SK-N-SH (cell line): ENCODE results near the gene CDK14. TPM values are rescaled to one million over a fixed set of nuclear protein-coding genes. Genes with fewer than 3 reads are reported as not detected.

Source experiments
- CTCF ChIA-PET: fragments of 300-600, 350-600 bp; formaldehyde crosslinking; extraction: SDS; loops from one replicate; lab custom pipeline; 2021; lab: Yijun Ruan, JAX
- POLR2A ChIA-PET: fragments of 350-600 bp; sonication (Branson Sonifier 250); formaldehyde crosslinking; extraction: SDS; loops from one replicate; lab custom pipeline; 2020; ENCODE audit warnings: antibody characterized with exemption, inconsistent platforms; lab: Yijun Ruan, JAX
- DNase-seq: peaks from one replicate; pipeline ENCODE4 v3.0.0; 2012
- H2AFZ ChIP-seq: fragments of 200-600 bp; sonication (generic); 2 replicates; pipeline ENCODE4 v1.8.1; 2016; ENCODE audit warnings: antibody characterized with exemption, mild to moderate bottlenecking, low read depth
- H3F3A ChIP-seq: fragments of 200-600 bp; sonication (generic); replicated peaks from 2 replicates; pipeline ENCODE3; 2016; ENCODE audit warnings: antibody characterized with exemption, mild to moderate bottlenecking; ENCODE audit not compliant: insufficient read depth
- H3K27ac ChIP-seq, 2 experiments: fragments of 200-500 bp in 1 of 2; fragments of 200-600 bp in 1 of 2; sonication (Bioruptor generic) in 1 of 2; sonication (generic), shearing (Covaris generic) in 1 of 2; 2 replicates each; pipeline versions ENCODE4 v1.5.1 to v1.6.1; 2014 to 2016; ENCODE audit warnings: low read depth in 2 of 2, inconsistent platforms in 1 of 2, low read length in 1 of 2, mild to moderate bottlenecking in 1 of 2, mixed read lengths in 1 of 2
- H3K27me3 ChIP-seq: fragments of 200-600 bp; sonication (generic), shearing (Covaris generic); 2 replicates; pipeline ENCODE4 v1.6.1; 2016; ENCODE audit warnings: mixed run types; ENCODE audit not compliant: insufficient read depth
- H3K36me3 ChIP-seq, 2 experiments: fragments of 200-500 bp in 1 of 2; fragments of 200-600 bp in 1 of 2; sonication (Bioruptor generic) in 1 of 2; sonication (generic) in 1 of 2; replicated peaks in 1 of 2; 2 replicates each; pipeline versions ENCODE3 to v1.5.1; 2014 to 2016; ENCODE audit warnings: low read length in 1 of 2, mild to moderate bottlenecking in 1 of 2; ENCODE audit not compliant: insufficient read depth in 2 of 2, control insufficient read depth in 1 of 2
- H3K4me1 ChIP-seq, 2 experiments: fragments of 200-500 bp in 1 of 2; fragments of 200-600 bp in 1 of 2; sonication (Bioruptor generic) in 1 of 2; sonication (generic), shearing (Covaris generic) in 1 of 2; 2 replicates each; pipeline versions ENCODE4 v1.5.1 to v1.6.1; 2014 to 2016; ENCODE audit warnings: low read depth in 1 of 2, low read length in 1 of 2, mixed run types in 1 of 2; ENCODE audit not compliant: insufficient read depth in 2 of 2, control insufficient read depth in 1 of 2
- H3K4me2 ChIP-seq: fragments of 200-600 bp; sonication (generic), shearing (Covaris generic); 2 replicates; pipeline ENCODE4 v1.6.1; 2017; ENCODE audit warnings: mixed run types
- H3K4me3 ChIP-seq, 2 experiments: fragments of 200-500 bp in 1 of 2; fragments of 200-600 bp in 1 of 2; sonication (Bioruptor generic) in 1 of 2; sonication (generic), shearing (Covaris generic) in 1 of 2; 2 replicates each; pipeline versions ENCODE4 v1.5.1 to v1.8.1; 2014 to 2016; ENCODE audit warnings: low read depth in 2 of 2, inconsistent platforms in 1 of 2, low read length in 1 of 2, mild to moderate bottlenecking in 1 of 2, mixed read lengths in 1 of 2, moderate library complexity in 1 of 2
- H3K79me2 ChIP-seq: fragments of 200-600 bp; sonication (generic); 2 replicates; pipeline ENCODE4 v1.8.1; 2017; ENCODE audit warnings: mild to moderate bottlenecking; ENCODE audit not compliant: insufficient read depth
- H3K9ac ChIP-seq: fragments of 200-600 bp; sonication (generic); 2 replicates; pipeline ENCODE4 v1.6.1; 2017; ENCODE audit warnings: mixed run types
- H3K9me2 ChIP-seq: fragments of 200-600 bp; sonication (generic); 2 replicates; pipeline ENCODE4 v1.6.1; 2017; ENCODE audit warnings: mixed run types
- H3K9me3 ChIP-seq: fragments of 200-600 bp; sonication (generic); 2 replicates; pipeline ENCODE4 v1.6.1; 2017; ENCODE audit warnings: mixed run types, mild to moderate bottlenecking, moderate library complexity
- H4K20me1 ChIP-seq: fragments of 200-600 bp; sonication (generic); 2 replicates; pipeline ENCODE4 v1.6.1; 2017; ENCODE audit warnings: mild to moderate bottlenecking, mixed run types; ENCODE audit not compliant: insufficient read depth
- CHD2 ChIP-seq: fragments of 150-350 bp; IDR thresholded peaks from 2 replicates; pipeline ENCODE4 v1.6.1; 2018; ENCODE audit warnings: low read length; ENCODE audit not compliant: partially characterized antibody
- ELF1 ChIP-seq: IDR thresholded peaks from 2 replicates; pipeline ENCODE4 v1.4.0; 2012
- EP300 ChIP-seq, 2 experiments: IDR thresholded peaks; 2 replicates each; pipeline versions ENCODE4 v1.4.0 to v1.6.1; 2012; ENCODE audit warnings: borderline replicate concordance in 1 of 2, low read depth in 1 of 2, low read length in 1 of 2
- EZH2phosphoT487 ChIP-seq: fragments of 200-600 bp; sonication (generic); IDR thresholded peaks from 2 replicates; pipeline ENCODE4 v1.6.1; 2017; ENCODE audit warnings: low read depth, mixed run types, mild to moderate bottlenecking, antibody characterized with exemption, moderate library complexity, borderline replicate concordance
- FOSL2 ChIP-seq: IDR thresholded peaks from 2 replicates; pipeline ENCODE4 v1.4.0; 2012; ENCODE audit warnings: low read depth, mild to moderate bottlenecking, moderate library complexity, borderline replicate concordance
- FOXM1 ChIP-seq: IDR thresholded peaks from 2 replicates; pipeline ENCODE4 v1.4.0; 2012; ENCODE audit warnings: low read depth, mild to moderate bottlenecking
- GATA2 ChIP-seq: sonication (generic); formaldehyde crosslinking; IDR thresholded peaks from 2 replicates; pipeline ENCODE4 v1.5.0; 2020; ENCODE audit warnings: mild to moderate bottlenecking, missing genetic modification reagents
- NFIC ChIP-seq: IDR thresholded peaks from 2 replicates; pipeline ENCODE4 v1.4.0; 2012; ENCODE audit warnings: borderline replicate concordance
- PBX3 ChIP-seq: IDR thresholded peaks from 2 replicates; pipeline ENCODE4; 2012
- POLR2AphosphoS5 ChIP-seq: IDR thresholded peaks from 2 replicates; pipeline ENCODE4 v1.6.1; 2012; ENCODE audit warnings: low read depth, low read length
- SIN3A ChIP-seq: IDR thresholded peaks from 2 replicates; pipeline ENCODE4 v1.6.1; 2012; ENCODE audit warnings: low read depth, mild to moderate bottlenecking, low read length, moderate library complexity, borderline replicate concordance
- TCF12 ChIP-seq: IDR thresholded peaks from 2 replicates; pipeline ENCODE4 v1.4.0; 2012
- USF2 ChIP-seq: fragments of 150-350 bp; IDR thresholded peaks from 2 replicates; pipeline ENCODE4 v1.6.1; 2017; ENCODE audit warnings: antibody characterized with exemption, low read length, low read depth, borderline replicate concordance
- WGBS: methylation state at CpG from one replicate; pipeline ENCODE4 v1.1.6; 2017; ENCODE audit warnings: low lambda C conversion rate; 5-methylcytosine and 5-hydroxymethylcytosine counted together
- polyA plus RNA-seq, 3 experiments: library from polyadenylated mRNA; depleted of rRNA; stranded (reverse); fragments of >200 nt; gene quantifications; 2 replicates each; pipeline ENCODE4 v1.2.3, GENCODE V29; 2012
- TF ChIP-seq, protein P1 (sequence below): IDR thresholded peaks from 2 replicates; pipeline ENCODE4 v1.4.0; 2012; ENCODE audit warnings: low read depth, borderline replicate concordance
- TF ChIP-seq, protein P2 (sequence below): IDR thresholded peaks from 2 replicates; pipeline ENCODE4 v1.4.0; 2012; ENCODE audit warnings: low read depth

Gene CDK14
- polyA plus RNA-seq, 1 of the 3 experiments (the other 2 are of a cell fraction): 13.9 TPM

GRCh38 chr7:90958647-90959046 lies 362.5 kb downstream of the CDK14 start:
- WGBS: 81% methylated on average over 2 of the region's 2 CpGs
- Histone ChIP-seq H3K9me3 (no peaks in the 10 kb centered on the region), H3K36me3 (peaks cover 2 to 7% of the 10 kb centered on the region in 2 experiments), H3K79me2 (no peaks in the 10 kb centered on the region), H3K27ac (peak overlapping the region; percentile 48 to 62; a peak in 2 of 4 replicates), H3K4me3 (no peak overlapping the region), H3K27me3 (no peaks in the 10 kb centered on the region), H3K4me2 (0 out of 2 replicates have a peak overlapping the region, but pooled peaks have one; percentile 1), H3K9ac (no peak overlapping the region), H2AFZ (no peak overlapping the region), H3K4me1 (peaks cover 2 to 30% of the 10 kb centered on the region in 2 experiments; a peak in 3 of 4 replicates), H3K9me2 (no peaks in the 10 kb centered on the region), H3F3A (peaks cover 3% of the 10 kb centered on the region), H4K20me1 (no peaks in the 10 kb centered on the region)
- TF ChIP-seq PBX3 (peak; percentile 47; the same call in 1 of the 2 replicates), SIN3A (no peak), EP300 (IDR thresholded peaks at IDR 0.05; ENCODE audit: borderline replicate concordance in 1 of 2, low read depth in 1 of 2, low read length in 1 of 2) (peak in 1 of 2 experiments; percentile 51; a peak in 1 of 4 replicates), EZH2phosphoT487 (no peak), ELF1 (no peak), CHD2 (no peak), USF2 (no peak), NFIC (peak; percentile 79), TCF12 (peak; percentile 48), GATA2 (CRISPR knock-in tag) (no peak), POLR2AphosphoS5 (no peak; the same call in 1 of the 2 replicates)
- TF ChIP-seq, protein P1, sequence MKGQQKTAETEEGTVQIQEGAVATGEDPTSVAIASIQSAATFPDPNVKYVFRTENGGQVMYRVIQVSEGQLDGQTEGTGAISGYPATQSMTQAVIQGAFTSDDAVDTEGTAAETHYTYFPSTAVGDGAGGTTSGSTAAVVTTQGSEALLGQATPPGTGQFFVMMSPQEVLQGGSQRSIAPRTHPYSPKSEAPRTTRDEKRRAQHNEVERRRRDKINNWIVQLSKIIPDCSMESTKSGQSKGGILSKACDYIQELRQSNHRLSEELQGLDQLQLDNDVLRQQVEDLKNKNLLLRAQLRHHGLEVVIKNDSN: no peak
- TF ChIP-seq, protein P2, sequence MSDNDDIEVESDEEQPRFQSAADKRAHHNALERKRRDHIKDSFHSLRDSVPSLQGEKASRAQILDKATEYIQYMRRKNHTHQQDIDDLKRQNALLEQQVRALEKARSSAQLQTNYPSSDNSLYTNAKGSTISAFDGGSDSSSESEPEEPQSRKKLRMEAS: no peak
- ChIA-PET POLR2A (no interaction called here), CTCF (interaction anchor here (0.8 to 2.1 kb wide), 2 partner anchors 22 to 76 kb away, joined by 3 to 6 read pairs; no protein-coding TSS in a partner anchor)
- DNase-seq: no peak

GRCh38 chr7:90961037-90961725 lies 365.1 kb downstream of the CDK14 start:
- Histone ChIP-seq H4K20me1 (no peaks in the 10 kb centered on the region), H3K9me2 (no peaks in the 10 kb centered on the region), H3K4me1 (peaks cover 0 to 27% of the 10 kb centered on the region in 2 experiments; a peak in 2 of 4 replicates), H3K27me3 (no peaks in the 10 kb centered on the region), H3K9me3 (no peaks in the 10 kb centered on the region), H3F3A (peaks cover 3% of the 10 kb centered on the region), H3K9ac (no peak overlapping the region), H2AFZ (no peak overlapping the region), H3K4me3 (no peak overlapping the region), H3K79me2 (no peaks in the 10 kb centered on the region), H3K36me3 (peaks cover 2 to 19% of the 10 kb centered on the region in 2 experiments), H3K4me2 (no peak overlapping the region), H3K27ac (peak overlapping the region in 1 of 2 experiments; percentile 9; a peak in 1 of 4 replicates)
- CTCF ChIA-PET: no interaction called here
- TF ChIP-seq FOXM1 (no peak), PBX3 (peak; percentile 29; the same call in 1 of the 2 replicates), FOSL2 (peak; percentile 23; the same call in 1 of the 2 replicates)
- POLR2A ChIA-PET: no interaction called here
- WGBS: 96% methylated on average over 1 of the region's 1 CpG
- no peak for DNase-seq
